HG03520 (cell line): ENCODE results near the gene USP17L18.
"Not testable (repeated sequence)": the region's sequence is repeated elsewhere in the genome, so short reads cannot be mapped to it uniquely, and the experiment has no call there.

Experiments used
- ATAC-seq: cut with Tn5 transposase; IDR thresholded peaks from one replicate; pipeline ENCODE4 v1.9.1; 2021; ENCODE audit warnings: mild to moderate bottlenecking, moderate library complexity; ENCODE audit not compliant: unreplicated experiment

The USP17L18 gene

GRCh38 chr4:9247953-9248680, at the start of gene USP17L18:
USP17L18 (plus strand) TSS chr4:9248630; CDS start chr4:9248630, 0 bp downstream.
- ATAC-seq = not testable (repeated sequence)

- not testable (repeated sequence) for ATAC-seq
Observed at GRCh38 chr4:9210357-9210756, 38.1 kb upstream of the USP17L18 start, which contains the start of gene USP17L10. USP17L10 (plus strand) TSS chr4:9210657; CDS start chr4:9210657, 0 bp downstream.

GRCh38 chr4:9214701-9215100, 33.7 kb upstream of the USP17L18 start:
- not testable (repeated sequence) for ATAC-seq

- not testable (repeated sequence) for ATAC-seq
Observed at GRCh38 chr4:9215105-9215504, 33.3 kb upstream of the USP17L18 start, which contains the start of gene USP17L11. USP17L11 (plus strand) TSS chr4:9215405; CDS start chr4:9215405, 0 bp downstream.

- ATAC-seq = not testable (repeated sequence)
Observed at GRCh38 chr4:9219852-9220251, 28.6 kb upstream of the USP17L18 start, which contains the start of gene USP17L12. USP17L12 (plus strand) TSS chr4:9220152; CDS start chr4:9220152, 0 bp downstream.

GRCh38 chr4:9224596-9224995, 23.8 kb upstream of the USP17L18 start, which contains the start of gene USP17L13:
USP17L13 (plus strand) TSS chr4:9224896; CDS start chr4:9224896, 0 bp downstream.
- ATAC-seq = not testable (repeated sequence)

GRCh38 chr4:9230249-9230648, 18.2 kb upstream of the USP17L18 start:
- not testable (repeated sequence) for ATAC-seq

- ATAC-seq = not testable (repeated sequence)
Observed at GRCh38 chr4:9234085-9234484, 14.3 kb upstream of the USP17L18 start, which contains the start of gene USP17L15. USP17L15 (plus strand) TSS chr4:9234385; CDS start chr4:9234385, 0 bp downstream.

- not testable (repeated sequence) for ATAC-seq
Observed at GRCh38 chr4:9238461-9238860, 10.0 kb upstream of the USP17L18 start.

- not testable (repeated sequence) for ATAC-seq
Observed at GRCh38 chr4:9243579-9243978, 4.9 kb upstream of the USP17L18 start, which contains the start of gene USP17L17. USP17L17 (plus strand) TSS chr4:9243879; CDS start chr4:9243879, 0 bp downstream.

- ATAC-seq = not testable (repeated sequence)
Observed at GRCh38 chr4:9253078-9253477, 4.6 kb downstream of the USP17L18 start, which contains the start of gene USP17L19. USP17L19 (plus strand) TSS chr4:9253378; CDS start chr4:9253378, 0 bp downstream.

- not testable (repeated sequence) for ATAC-seq
Observed at GRCh38 chr4:9257824-9258223, 9.4 kb downstream of the USP17L18 start, which contains the start of gene USP17L20. USP17L20 (plus strand) TSS chr4:9258124; CDS start chr4:9258124, 0 bp downstream.

GRCh38 chr4:9262572-9262971, 14.1 kb downstream of the USP17L18 start, which contains the start of gene USP17L21:
USP17L21 (plus strand) TSS chr4:9262872; CDS start chr4:9262872, 0 bp downstream.
- ATAC-seq = not testable (repeated sequence)

- ATAC-seq = not testable (repeated sequence)
Observed at GRCh38 chr4:9267319-9267718, 18.9 kb downstream of the USP17L18 start, which contains the start of gene USP17L22. USP17L22 (plus strand) TSS chr4:9267619; CDS start chr4:9267619, 0 bp downstream.

- not testable (repeated sequence) for ATAC-seq
Observed at GRCh38 chr4:9271719-9272118, 23.3 kb downstream of the USP17L18 start.
